Measurements from ENCODE around the gene MUC2.

Gene MUC2

GRCh38 chr11:1121813-1122663 is 47.4 kb downstream of the MUC2 start:
- DNase-seq (ENCODE audit: low spot score), result peak; percentile 25

GRCh38 chr11:1122664-1123002 is 48.0 kb downstream of the MUC2 start:
- DNase-seq (ENCODE audit: low spot score), result no peak

- no peak for DNase-seq (ENCODE audit: low spot score)
Measured at GRCh38 chr11:1123970-1124369, 49.3 kb downstream of the MUC2 start.

Data from D341Med (cell line).